Esophagus squamous epithelium (tissue), 5 donors: ENCODE measurements around the gene CXCL8. TPM values are rescaled to one million over a fixed set of nuclear protein-coding genes. Genes with fewer than 3 reads are reported as not detected.

Source experiments
- DNase-seq: peaks from one replicate; lab custom pipeline; 2025; lab: John Stamatoyannopoulos, UW
- H3K27ac ChIP-seq, 4 donors: fragments of 200-600 bp; sonication (generic); one replicate each; pipeline ENCODE4 v1.5.1; 2016 to 2019; ENCODE audit warnings: mild to moderate bottlenecking in 1 of 4
- H3K27me3 ChIP-seq, 4 donors: fragments of 200-600 bp; sonication (generic); 1 replicate in 3 of 4; 2 replicates in 1 of 4; pipeline versions ENCODE4 v1.5.1 to v1.6.0; 2017 to 2021; ENCODE audit warnings: antibody characterized with exemption in 1 of 4
- H3K36me3 ChIP-seq, 3 donors: fragments of 200-600 bp; sonication (generic); one replicate each; pipeline ENCODE4 v1.5.1; 2016 to 2019
- H3K4me1 ChIP-seq, 3 donors: fragments of 200-600 bp; sonication (generic); one replicate each; pipeline ENCODE4 v1.5.1; 2017 to 2019
- H3K4me3 ChIP-seq, 4 donors: fragments of 200-600 bp; sonication (generic); 1 replicate in 3 of 4; 2 replicates in 1 of 4; pipeline ENCODE4 v1.5.1; 2016 to 2019; ENCODE audit warnings: mild to moderate bottlenecking in 2 of 4, moderate library complexity in 1 of 4
- H3K9me3 ChIP-seq, 3 donors: fragments of 200-600 bp; sonication (generic); one replicate each; pipeline ENCODE4 v1.5.1; 2016 to 2019
- POLR2A ChIP-seq, 4 donors: fragments of 450-650 bp; IDR thresholded peaks; one replicate each; pipeline ENCODE4 v1.6.1; 2017; ENCODE audit warnings: antibody characterized with exemption in 4 of 4, mild to moderate bottlenecking in 4 of 4, moderate library complexity in 3 of 4
- WGBS, 2 donors: methylation state at CpG; one replicate each; pipeline ENCODE4 v1.1.5; 2018; 5-methylcytosine and 5-hydroxymethylcytosine counted together
- intact Hi-C: fragments of 100-400 bp; cut with DNase I; formaldehyde crosslinking; loops from one replicate; pipeline ENCODE4 v1.15.0; 2022
- total RNA-seq, 4 donors: library from RNA; depleted of rRNA; stranded (reverse); fragments of >200 nt; gene quantifications; one replicate each; pipeline ENCODE4 v1.1.0, GENCODE V29; 2016
- TF ChIP-seq, protein P1 (sequence below), 6 experiments: fragments of 450-650 bp in 4 of 6; fragments of 200-600 bp in 2 of 6; sonication (generic) in 2 of 6; IDR thresholded peaks; one replicate each; pipeline ENCODE4 v1.5.1; 2016 to 2019; ENCODE audit warnings: antibody characterized with exemption in 6 of 6, mild to moderate bottlenecking in 4 of 6, moderate library complexity in 4 of 6
- donor health status: DM: yes; HTN: yes; CAD: no.

CXCL8 gene
- total RNA-seq, 4 donors from 2014 or later: 0.76 to 90.2 (median 2.4) TPM; not detected in 1

- H3K9me3 ChIP-seq: no peaks in the 10 kb centered on the region
- H3K27me3 ChIP-seq: no peaks in the 10 kb centered on the region
- H3K36me3 ChIP-seq: no peaks in the 10 kb centered on the region
- no peak for TF ChIP-seq POLR2A (IDR thresholded peaks at IDR 0.05)
- TF ChIP-seq, protein P1, sequence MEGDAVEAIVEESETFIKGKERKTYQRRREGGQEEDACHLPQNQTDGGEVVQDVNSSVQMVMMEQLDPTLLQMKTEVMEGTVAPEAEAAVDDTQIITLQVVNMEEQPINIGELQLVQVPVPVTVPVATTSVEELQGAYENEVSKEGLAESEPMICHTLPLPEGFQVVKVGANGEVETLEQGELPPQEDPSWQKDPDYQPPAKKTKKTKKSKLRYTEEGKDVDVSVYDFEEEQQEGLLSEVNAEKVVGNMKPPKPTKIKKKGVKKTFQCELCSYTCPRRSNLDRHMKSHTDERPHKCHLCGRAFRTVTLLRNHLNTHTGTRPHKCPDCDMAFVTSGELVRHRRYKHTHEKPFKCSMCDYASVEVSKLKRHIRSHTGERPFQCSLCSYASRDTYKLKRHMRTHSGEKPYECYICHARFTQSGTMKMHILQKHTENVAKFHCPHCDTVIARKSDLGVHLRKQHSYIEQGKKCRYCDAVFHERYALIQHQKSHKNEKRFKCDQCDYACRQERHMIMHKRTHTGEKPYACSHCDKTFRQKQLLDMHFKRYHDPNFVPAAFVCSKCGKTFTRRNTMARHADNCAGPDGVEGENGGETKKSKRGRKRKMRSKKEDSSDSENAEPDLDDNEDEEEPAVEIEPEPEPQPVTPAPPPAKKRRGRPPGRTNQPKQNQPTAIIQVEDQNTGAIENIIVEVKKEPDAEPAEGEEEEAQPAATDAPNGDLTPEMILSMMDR (IDR thresholded peaks at IDR 0.05): no peak
- intact Hi-C loops: no loop called here
- 57 to 59% methylated on average over 1 to 2 of the region's 2 CpGs for WGBS, 2 donors
- H3K4me1 ChIP-seq: peaks cover 6 to 23% (median 9%) of the 10 kb centered on the region in 3 donors
- H3K27ac ChIP-seq: peak overlapping the region in 1 of 4 donors; percentile 7
- no peak overlapping the region for H3K4me3 ChIP-seq
- DNase-seq: no peak
These were observed 42.2 kb upstream of the CXCL8 start for GRCh38 chr4:73698217-73698616.

DNA sequence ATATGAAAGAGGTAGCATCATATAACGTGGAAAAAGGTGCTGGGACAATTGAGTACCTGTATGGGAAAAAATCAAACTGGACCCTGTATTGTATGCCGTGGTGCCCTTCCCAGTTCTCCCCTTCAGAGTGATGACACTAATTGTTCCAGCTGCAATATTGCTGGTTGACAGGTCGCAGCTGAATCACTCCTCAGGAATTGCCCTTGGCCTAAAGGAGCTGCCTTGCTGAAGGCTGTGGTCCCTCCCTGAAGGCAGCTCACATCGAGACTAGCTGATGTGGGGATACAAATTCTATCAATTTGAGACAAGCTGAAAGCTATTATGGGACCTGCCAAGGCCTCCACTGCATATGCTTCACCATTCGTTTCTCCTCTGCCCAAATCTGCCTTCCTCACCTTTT lies 39.3 kb upstream of the CXCL8 start:
- no peaks in the 10 kb centered on the region for H3K9me3 ChIP-seq
- no peaks in the 10 kb centered on the region for H3K36me3 ChIP-seq
- intact Hi-C loops: no loop called here
- 66 to 72% methylated on average over 5 of the region's 5 CpGs for WGBS, 2 donors
- no peaks in the 10 kb centered on the region for H3K27me3 ChIP-seq
- no peak for DNase-seq
- H3K4me3 ChIP-seq: no peak overlapping the region
- peaks cover 19 to 52% (median 32%) of the 10 kb centered on the region in 3 donors for H3K4me1 ChIP-seq
- H3K27ac ChIP-seq: no peak overlapping the region
- TF ChIP-seq, protein P1 (IDR thresholded peaks at IDR 0.05): no peak
- TF ChIP-seq POLR2A (IDR thresholded peaks at IDR 0.05): no peak

DNA sequence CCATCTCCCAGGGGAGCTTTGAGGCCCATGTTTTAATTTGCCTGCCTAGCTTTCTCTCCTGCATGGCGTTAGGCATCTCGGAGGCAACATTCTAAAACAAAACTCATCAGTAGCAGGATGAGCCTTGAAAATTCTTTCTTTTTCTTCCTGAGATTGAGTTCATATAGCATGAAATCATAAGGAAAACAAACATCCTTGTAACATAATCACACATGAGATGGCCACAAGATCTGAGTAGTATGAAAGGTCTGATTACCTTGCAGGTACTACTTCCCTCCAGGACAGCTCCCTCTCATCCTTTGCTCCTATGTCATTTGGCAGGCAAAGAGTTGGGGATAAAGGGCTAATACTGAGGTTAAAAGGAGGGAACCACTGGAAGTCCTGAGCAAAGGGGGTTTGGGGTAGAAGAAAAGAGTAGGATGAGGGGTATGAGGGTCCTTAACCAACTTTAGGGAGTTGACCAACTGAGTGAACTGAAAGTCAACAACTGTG lies 37.5 kb upstream of the CXCL8 start:
- intact Hi-C loops: no loop called here

DNA sequence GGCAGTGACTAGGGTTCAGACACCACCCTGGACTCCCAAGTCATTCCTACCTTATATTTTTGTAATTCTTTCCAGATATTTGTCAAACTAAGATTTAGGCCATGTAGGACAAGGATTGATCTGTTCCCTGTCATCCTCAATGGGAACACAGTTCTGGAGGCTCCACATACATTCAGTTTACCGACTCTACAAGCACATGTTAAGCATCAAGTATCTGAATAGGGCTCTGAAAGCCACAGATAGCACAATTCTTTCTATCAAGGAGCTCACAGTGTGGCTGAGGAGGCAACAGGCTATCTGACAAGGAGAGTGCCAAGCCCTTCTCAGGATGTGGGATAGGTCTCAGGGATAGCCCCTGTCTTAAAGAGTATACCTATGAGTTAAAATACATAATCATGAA lies 37.0 kb upstream of the CXCL8 start:
- Histone ChIP-seq H3K4me3 (no peak overlapping the region), H3K36me3 (no peaks in the 10 kb centered on the region), H3K27me3 (no peaks in the 10 kb centered on the region), H3K4me1 (peaks cover 29 to 60% (median 35%) of the 10 kb centered on the region in 3 donors), H3K27ac (peak overlapping the region in 2 of 4 donors; percentile 17 to 77), H3K9me3 (no peaks in the 10 kb centered on the region)
- TF ChIP-seq, protein P1 (IDR thresholded peaks at IDR 0.05): no peak
- TF ChIP-seq POLR2A (IDR thresholded peaks at IDR 0.05): no peak
- 100% methylated on average over 1 of the region's 1 CpG for WGBS, 2 donors
- intact Hi-C loops: no loop called here
- no peak for DNase-seq

More for the DNA sequence above, 37.5 kb upstream of the CXCL8 start:
- 91 to 100% methylated on average over 2 of the region's 2 CpGs for WGBS, 2 donors
- H3K36me3 ChIP-seq: no peaks in the 10 kb centered on the region
- H3K9me3 ChIP-seq: no peaks in the 10 kb centered on the region
- H3K27ac ChIP-seq: peak overlapping the region in 1 of 4 donors; percentile 17
- TF ChIP-seq, protein P1 (IDR thresholded peaks at IDR 0.05): no peak
- TF ChIP-seq POLR2A (IDR thresholded peaks at IDR 0.05): no peak
- H3K4me3 ChIP-seq: no peak overlapping the region
- H3K4me1 ChIP-seq: peaks cover 24 to 60% (median 37%) of the 10 kb centered on the region in 3 donors
- no peaks in the 10 kb centered on the region for H3K27me3 ChIP-seq
- DNase-seq: no peak

- Histone ChIP-seq H3K4me1 (peaks cover 24 to 60% (median 35%) of the 10 kb centered on the region in 3 donors), H3K36me3 (no peaks in the 10 kb centered on the region), H3K27ac (peak overlapping the region; percentile 70 to 81 (median 78)), H3K27me3 (no peaks in the 10 kb centered on the region), H3K4me3 (no peak overlapping the region), H3K9me3 (no peaks in the 10 kb centered on the region)
- intact Hi-C loops: no loop called here
- peak; percentile 31 for DNase-seq
- 9 to 27% methylated on average over 9 of the region's 9 CpGs for WGBS, 2 donors
- TF ChIP-seq, protein P1 (IDR thresholded peaks at IDR 0.05): no peak
- TF ChIP-seq POLR2A (IDR thresholded peaks at IDR 0.05): no peak
These were observed 35.9 kb upstream of the CXCL8 start for GRCh38 chr4:73704314-73705055.
